Measurements from ENCODE around the gene ADRB1.

Gene ADRB1

GRCh38 chr10:114043532-114044246 is at the start of gene ADRB1:
Gene ADRB1, plus strand, starts transcription at chr10:114043866. Its CDS starts 267 bp downstream, at chr10:114044133.
- no peak for DNase-seq (ENCODE audit: low spot score)

DNA sequence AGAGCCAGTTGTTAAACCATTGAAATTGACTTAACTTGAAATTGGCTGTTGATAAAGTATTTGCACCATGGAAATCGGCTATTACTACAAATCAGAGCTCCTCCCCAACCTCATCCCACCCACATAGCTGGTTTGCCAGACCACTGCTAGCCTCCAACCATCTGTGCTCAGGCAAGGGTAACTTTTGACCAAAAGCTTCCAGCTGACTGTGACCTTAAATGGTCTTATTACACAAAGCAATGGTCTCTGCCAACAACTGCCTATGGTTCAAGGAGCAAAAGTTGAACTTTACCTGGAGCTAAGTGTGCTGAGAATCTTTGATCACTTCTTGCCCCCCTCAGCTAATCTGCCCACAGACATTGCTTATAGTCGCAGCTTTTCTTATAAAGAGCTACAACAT is 48.5 kb upstream of the ADRB1 start:
- DNase-seq (ENCODE audit: low spot score), result no peak

DNA sequence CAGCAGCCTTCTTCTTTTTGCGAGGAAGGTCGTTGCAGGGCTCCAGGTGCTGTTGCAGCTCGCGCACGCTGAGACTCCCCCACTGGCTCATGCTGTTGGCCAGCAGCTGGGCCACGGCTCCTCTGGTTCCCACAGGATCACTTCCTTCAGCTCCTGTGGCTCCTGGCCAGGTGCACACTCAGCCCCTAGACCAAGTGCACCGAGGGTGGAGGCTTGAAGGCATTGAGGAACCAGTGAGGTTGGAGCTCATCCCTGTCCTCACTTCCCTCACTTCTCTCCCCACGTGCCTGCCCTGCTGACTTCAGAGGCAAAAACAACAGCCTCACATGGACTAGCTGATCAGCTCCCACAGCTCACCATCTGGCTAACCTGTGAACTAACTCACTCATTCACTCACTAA is 46.2 kb upstream of the ADRB1 start:
- DNase-seq (ENCODE audit: low spot score), result no peak

GRCh38 chr10:113999531-113999930 is 44.1 kb upstream of the ADRB1 start:
- no peak for DNase-seq (ENCODE audit: low spot score)

DNA sequence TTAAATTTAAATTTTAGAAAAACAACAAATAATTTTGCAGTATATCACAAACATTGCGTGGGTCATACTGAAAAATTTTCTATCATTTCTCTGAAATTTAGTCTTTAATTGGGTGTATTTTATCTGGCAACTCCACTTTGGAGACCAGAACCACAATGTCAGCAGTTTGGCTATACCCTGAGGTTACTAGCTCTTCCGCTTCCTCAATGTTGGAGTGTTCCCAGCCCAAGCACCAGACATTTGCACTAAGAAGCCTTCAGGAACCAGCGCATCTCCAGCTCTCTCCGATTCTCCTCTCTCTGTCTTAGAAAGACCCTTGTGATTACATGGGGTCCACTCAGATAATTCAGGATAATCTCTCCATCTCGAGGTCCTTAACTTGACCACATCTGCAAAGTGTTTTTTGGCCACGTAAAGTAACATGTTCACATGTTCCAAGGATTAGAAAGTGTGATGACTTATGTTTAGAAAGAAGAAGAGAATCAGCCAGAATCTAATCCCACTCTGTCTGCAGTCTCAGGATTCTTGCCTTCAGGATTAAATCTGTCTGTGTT is 43.1 kb upstream of the ADRB1 start:
- DNase-seq (ENCODE audit: low spot score), result no peak

GRCh38 chr10:114002422-114002821 is 41.2 kb upstream of the ADRB1 start:
- DNase-seq (ENCODE audit: low spot score), result no peak

DNA sequence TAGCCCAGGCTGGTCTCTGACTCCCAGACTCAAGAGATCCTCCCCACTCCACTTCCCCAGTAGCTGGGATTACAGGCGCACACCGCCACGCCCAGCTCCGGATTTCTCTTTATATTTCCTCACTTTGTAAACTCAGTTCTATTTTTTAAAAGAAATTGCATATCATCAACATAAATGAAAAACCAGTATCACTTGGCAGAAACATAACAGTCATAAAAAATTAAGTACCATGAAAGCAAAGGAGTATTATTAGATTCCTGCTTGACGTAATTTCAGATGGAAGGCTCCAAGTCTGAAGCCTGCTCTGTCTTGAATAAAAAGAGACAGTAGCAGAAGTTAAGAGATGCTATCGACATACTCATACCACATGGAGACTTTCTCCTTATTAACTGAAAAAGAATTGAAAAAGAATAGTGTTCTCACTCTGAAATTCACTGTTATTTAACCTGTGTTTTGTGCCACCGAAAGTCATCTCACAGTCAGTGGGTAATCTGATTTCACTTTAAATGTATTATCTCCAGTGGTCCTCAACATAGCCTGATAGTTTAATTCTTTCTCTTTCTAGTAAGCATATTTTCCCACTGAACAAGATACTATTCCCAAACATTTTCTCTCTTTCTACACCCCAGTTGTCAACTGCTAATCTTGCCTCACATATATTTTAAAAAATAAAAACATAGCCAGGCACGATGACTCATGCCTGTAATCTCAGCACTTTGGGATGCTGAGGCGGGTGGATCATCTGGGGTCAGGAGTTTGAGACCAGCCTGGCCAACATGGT is 40.3 kb upstream of the ADRB1 start:
- DNase-seq (ENCODE audit: low spot score), result no peak

- no peak for DNase-seq (ENCODE audit: low spot score)
Observed at GRCh38 chr10:114009281-114009996, 34.2 kb upstream of the ADRB1 start.

DNA sequence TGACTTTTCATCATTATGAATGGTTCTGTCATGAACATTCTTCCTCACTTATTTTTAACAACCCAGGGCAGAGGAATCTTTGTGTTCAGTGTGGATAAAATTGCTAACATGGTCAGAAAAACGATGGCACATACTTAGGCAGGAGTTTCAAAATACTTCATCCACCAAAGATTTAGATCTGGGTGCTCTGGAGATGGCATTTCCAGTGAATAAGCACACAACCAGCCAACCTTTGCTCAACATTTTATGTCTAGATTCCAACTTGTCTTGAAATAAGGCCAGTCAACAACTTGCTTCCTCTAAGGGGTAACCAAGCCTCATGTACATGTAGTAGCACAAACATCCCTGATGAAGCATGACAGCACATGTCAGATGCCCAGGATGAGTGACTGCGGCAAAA is 33.4 kb upstream of the ADRB1 start:
- DNase-seq (ENCODE audit: low spot score), result no peak

- DNase-seq (ENCODE audit: low spot score), result no peak
Observed at GRCh38 chr10:114012650-114013049, 31.0 kb upstream of the ADRB1 start.

GRCh38 chr10:114015708-114016107 is 28.0 kb upstream of the ADRB1 start:
- no peak for DNase-seq (ENCODE audit: low spot score)

DNA sequence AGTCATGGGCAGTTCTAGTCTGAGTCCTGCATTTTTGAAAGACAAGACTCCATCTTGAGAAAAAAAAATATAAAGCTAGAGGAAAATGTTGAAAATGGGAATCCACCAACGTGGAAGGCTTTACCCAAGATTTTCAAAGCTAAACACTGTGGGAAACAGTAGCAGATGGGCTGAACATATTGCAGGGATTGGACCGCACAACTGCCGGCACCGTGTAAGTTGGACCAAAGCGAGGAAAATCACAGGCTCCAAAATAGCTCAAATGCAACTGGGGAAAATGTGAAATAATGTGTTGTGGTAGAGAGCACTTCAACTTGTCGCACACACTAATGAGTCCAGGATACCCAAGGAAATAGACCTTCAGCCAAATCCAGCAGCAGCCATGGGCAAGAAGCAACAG is 26.4 kb upstream of the ADRB1 start:
- DNase-seq (ENCODE audit: low spot score), result no peak

DNA sequence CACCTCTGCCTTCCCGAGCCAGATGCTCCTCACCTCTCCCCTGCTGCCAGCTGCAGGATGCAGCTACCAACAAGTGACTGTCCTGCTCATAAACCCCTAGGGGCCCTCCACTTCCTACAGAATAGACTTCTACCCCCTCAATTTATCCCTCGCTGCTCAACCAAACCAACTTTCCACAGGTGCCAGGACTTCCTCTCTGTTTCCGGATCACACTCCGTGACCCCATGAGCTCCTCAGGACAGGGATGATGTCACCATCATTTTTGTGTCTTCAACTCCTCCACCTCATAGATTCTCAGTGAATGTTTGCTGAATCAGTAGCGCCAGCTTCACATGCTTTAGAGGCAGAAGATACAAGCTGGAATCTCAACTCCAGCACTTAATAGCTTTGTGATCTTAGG is 25.8 kb upstream of the ADRB1 start:
- no peak for DNase-seq (ENCODE audit: low spot score)

DNA sequence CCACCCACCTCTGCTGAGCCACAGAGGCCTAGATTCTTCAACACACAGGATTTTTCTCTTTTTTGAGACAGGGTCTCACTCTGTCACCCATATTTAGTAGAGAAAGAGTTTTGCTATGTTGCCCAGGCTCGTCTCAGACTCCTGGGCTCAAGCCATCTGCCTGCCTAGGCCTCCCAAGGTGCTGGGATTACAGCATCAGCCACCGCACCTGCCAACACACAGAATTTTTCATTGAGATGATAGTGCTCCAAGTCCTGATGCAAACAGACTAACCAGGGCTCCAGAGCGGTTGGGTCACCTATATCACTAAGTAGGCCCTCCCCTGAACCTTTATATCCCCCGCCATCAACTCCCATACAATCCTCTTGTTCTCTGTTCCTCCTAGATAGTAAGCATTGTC is 24.4 kb upstream of the ADRB1 start:
- DNase-seq (ENCODE audit: low spot score), result no peak

GRCh38 chr10:114021154-114021553 is 22.5 kb upstream of the ADRB1 start:
- no peak for DNase-seq (ENCODE audit: low spot score)

DNA sequence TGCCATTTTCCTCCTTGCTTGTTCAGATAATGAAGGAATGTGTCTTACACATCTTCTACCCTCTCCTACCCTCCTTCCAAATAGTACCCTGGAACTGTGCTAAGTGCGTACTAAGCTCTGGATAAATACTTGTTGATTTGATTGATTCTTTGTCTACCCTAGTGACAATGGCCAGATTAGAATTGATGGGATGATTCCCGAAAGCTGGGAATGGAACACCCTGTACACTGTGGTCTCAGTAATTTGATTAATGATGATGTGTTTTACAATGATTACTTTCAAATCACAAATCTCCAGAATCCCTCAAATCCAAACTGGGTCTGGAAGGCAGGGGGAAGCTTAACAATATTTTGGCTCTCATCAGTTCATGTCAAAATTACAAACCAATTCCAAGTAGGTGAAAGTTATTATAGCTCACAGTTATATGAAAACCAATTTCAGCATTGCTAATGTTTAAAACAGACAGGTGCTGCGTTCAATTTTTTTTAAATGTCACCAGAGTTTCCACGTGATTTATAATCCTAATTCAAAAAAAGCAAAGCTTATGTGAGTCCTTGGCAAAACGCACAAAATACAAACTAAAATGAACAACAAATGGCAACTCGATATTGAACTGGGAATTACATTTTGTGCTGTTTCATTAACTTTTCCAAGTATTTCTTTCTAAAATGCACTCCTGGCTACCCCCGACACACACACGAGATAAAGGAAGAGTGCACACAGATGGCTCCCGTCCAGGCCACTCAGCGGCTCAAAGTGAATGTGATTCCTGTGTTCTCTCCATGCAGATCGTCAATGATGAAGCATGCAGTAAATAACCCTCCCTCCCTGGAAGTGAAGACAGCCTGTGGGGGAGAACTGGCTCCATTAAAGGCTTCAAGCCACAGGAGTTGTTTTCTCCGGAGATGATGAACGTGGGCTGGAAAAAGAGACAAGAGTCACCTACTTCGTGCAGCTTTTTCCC is 21.7 kb upstream of the ADRB1 start:
- no peak for DNase-seq (ENCODE audit: low spot score)

DNA sequence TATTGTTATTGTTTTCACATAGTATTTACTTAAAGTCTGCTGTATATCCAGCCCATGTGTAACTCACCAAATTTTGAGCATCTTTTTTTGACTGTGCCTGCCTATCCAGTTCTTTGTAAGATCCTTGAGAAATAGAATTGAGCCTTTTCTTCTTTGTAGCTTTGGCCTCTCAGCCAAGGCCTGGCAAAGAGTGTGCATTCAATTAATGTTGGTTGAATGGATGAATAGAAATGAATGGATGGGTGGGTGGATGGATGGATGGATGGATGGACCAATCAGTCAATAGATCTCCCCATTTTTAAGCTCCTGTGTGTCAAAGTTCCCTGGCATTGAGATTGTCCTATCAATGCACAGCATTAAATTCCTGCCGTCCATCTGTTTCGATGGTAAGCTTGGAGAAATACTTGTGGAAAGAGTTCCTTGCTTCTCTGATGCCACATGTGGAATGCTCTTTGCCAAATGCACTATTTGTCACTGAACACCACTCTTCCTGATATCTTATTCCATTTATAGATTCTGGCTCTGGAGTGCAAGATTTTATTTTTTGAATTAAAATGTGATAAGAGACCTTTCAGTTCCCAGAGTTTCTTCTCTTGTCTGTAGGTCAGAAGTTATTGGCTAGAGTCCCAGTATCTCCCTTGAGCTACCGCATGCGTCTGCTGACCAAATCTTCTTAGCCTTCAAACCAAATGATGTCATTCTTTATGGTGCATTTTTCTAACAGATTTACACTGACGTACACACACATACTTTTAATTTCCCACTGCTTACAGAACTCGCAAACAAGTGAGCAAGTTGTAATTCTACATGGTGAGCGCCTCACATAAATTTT is 20.7 kb upstream of the ADRB1 start:
- DNase-seq (ENCODE audit: low spot score), result no peak

DNA sequence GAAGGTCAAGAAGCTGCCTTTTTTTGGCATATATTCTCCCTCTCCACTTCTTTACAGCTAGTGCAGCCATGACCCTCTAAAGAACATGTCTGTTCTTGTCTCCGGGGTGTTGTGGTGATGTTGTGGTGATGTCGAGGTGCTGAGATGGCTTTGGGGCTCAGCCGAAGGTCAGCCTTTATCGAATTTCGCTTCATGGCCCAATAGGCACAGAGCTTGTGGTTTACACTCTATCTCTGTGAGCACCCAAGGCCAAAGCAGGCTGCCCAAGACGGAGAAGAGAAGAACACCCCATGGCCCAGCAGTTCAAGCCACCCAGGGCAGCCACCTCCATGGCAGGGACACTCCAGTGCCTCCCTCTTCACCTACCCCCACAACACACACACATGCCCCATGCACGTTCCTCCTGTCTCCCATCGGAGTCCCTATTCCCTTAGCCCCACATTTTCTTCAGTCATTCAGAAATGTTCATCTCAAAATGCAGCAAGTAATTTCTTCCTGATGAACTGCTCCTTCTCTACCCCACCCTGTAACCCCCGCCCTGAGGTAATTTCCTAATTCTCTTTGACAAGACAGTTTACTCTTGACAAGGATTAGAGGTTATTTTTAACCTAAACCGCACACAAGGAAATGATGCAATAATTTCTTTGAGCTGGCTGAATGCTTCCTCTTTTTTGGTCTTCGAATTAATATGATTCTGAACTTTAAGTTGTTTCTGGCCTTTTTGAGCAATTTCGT is 18.6 kb upstream of the ADRB1 start:
- DNase-seq (ENCODE audit: low spot score), result no peak

GRCh38 chr10:114025611-114026130 is 18.0 kb upstream of the ADRB1 start:
- DNase-seq (ENCODE audit: low spot score), result no peak

Measured in hematopoietic multipotent progenitor cell treated with erythropoietin and hydrocortisone succinate and interleukin-3 and kit ligand, for 15 days (in vitro differentiated cells).